HuH-7.5 (cell line): ENCODE data around the gene PHF1.

Source experiments
- DNase-seq: peaks from one replicate; pipeline ENCODE4 v3.0.0; 2011; ENCODE audit warnings: low spot score

Gene PHF1

GRCh38 chr6:33458676-33459075 is 47.9 kb downstream of the PHF1 start:
- DNase-seq = no peak

DNA sequence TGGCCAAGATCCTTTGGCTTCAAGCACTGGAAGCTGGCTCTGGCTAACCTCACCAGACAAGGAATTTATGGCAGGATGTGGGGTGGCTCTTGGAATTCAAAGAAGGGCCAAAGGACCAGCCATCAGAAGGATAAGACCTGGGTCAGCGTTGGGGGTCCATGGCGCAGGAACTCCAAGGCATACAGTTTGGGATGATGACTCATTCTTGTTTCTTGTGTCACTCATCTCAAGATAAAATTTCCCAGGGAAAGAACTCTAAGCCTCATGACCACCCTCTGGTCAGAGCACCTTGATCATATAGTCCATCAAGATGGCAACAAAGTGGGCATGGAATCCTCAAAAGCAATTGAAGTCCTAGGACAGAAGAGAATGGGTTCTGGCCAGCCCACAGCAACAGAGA is 48.4 kb downstream of the PHF1 start:
- no peak for DNase-seq
